HEK293 (cell line): Measurements from ENCODE around the gene KIF4A.

ENCODE experiments used
- CTCF ChIA-PET: fragments of 350-600 bp; formaldehyde crosslinking; extraction: SDS; loops from one replicate; lab custom pipeline; 2021; ENCODE audit warnings: antibody characterized with exemption; lab: Yijun Ruan, JAX
- POLR2A ChIA-PET: fragments of 300-600 bp; formaldehyde crosslinking; extraction: SDS; loops from one replicate; lab custom pipeline; 2020; ENCODE audit warnings: antibody characterized with exemption, inconsistent platforms; lab: Yijun Ruan, JAX
- H3K27ac ChIP-seq: fragments of 200-500 bp; sonication (Bioruptor generic); 2 replicates; pipeline ENCODE4 v1.5.1; 2014; ENCODE audit warnings: low read depth, low read length, control low read depth, inconsistent platforms; ENCODE audit errors: extremely low read depth
- H3K36me3 ChIP-seq, 2 experiments: fragments of 200-500 bp in 1 of 2; sonication (Bioruptor generic) in 1 of 2; 1 replicate in 1 of 2; 2 replicates in 1 of 2; pipeline ENCODE4 v1.5.1; 2014 to 2017; ENCODE audit warnings: inconsistent platforms in 2 of 2, low read length in 2 of 2; ENCODE audit not compliant: control insufficient read depth in 2 of 2, insufficient read depth in 1 of 2
- H3K4me1 ChIP-seq: fragments of 200-500 bp; sonication (Bioruptor generic); 2 replicates; pipeline ENCODE4 v1.5.1; 2014; ENCODE audit warnings: mild to moderate bottlenecking, low read length, inconsistent platforms; ENCODE audit not compliant: control insufficient read depth, insufficient read depth
- H3K4me3 ChIP-seq: 2 replicates; pipeline ENCODE4 v1.5.1; 2011; ENCODE audit warnings: low read depth, mild to moderate bottlenecking, control low read depth, low read length, moderate library complexity
- H3K9me3 ChIP-seq: fragments of 200-500 bp; sonication (Bioruptor generic); 2 replicates; pipeline ENCODE4 v1.5.1; 2014; ENCODE audit warnings: low read depth, low read length, inconsistent platforms; ENCODE audit not compliant: control insufficient read depth, insufficient read depth
- AEBP2 ChIP-seq: fragments of 450-650 bp; formaldehyde crosslinking; IDR thresholded peaks from 2 replicates; pipeline ENCODE4 v1.5.1; 2016; ENCODE audit warnings: missing biosample characterization, missing genetic modification characterization, borderline replicate concordance
- BCL11A ChIP-seq: fragments of 450-650 bp; formaldehyde crosslinking; IDR thresholded peaks from 2 replicates; pipeline ENCODE4 v1.5.1; 2016; ENCODE audit warnings: low read depth, missing biosample characterization, missing genetic modification characterization
- HOXA7 ChIP-seq: sonication (generic); formaldehyde crosslinking; IDR thresholded peaks from 2 replicates; pipeline ENCODE4 v1.8.1; 2022; ENCODE audit warnings: missing genetic modification reagents, borderline replicate concordance
- SP2 ChIP-seq: fragments of 450-650 bp; formaldehyde crosslinking; IDR thresholded peaks from 2 replicates; pipeline ENCODE4 v1.5.1; 2016; ENCODE audit warnings: missing biosample characterization, missing genetic modification characterization
- ZIC2 ChIP-seq: fragments of 450-650 bp; formaldehyde crosslinking; IDR thresholded peaks from 2 replicates; pipeline ENCODE4 v1.5.1; 2016; ENCODE audit warnings: missing biosample characterization, missing genetic modification characterization
- ZNF10 ChIP-seq: fragments of 450-650 bp; formaldehyde crosslinking; IDR thresholded peaks from 2 replicates; pipeline ENCODE4 v1.5.1; 2017; ENCODE audit warnings: missing biosample characterization, missing genetic modification characterization
- ZNF239 ChIP-seq: fragments of 450-650 bp; formaldehyde crosslinking; IDR thresholded peaks from 2 replicates; pipeline ENCODE4 v1.5.1; 2016; ENCODE audit warnings: missing biosample characterization, missing genetic modification characterization
- ZNF37A ChIP-seq: fragments of 450-650 bp; IDR thresholded peaks from 2 replicates; pipeline ENCODE4 v1.5.1; 2018; ENCODE audit warnings: missing biosample characterization, missing genetic modification characterization
- ZNF518A ChIP-seq: fragments of 450-650 bp; formaldehyde crosslinking; conservative IDR thresholded peaks from 2 replicates; pipeline ENCODE4 v1.5.1; 2016; ENCODE audit warnings: low read depth, missing biosample characterization, missing genetic modification characterization
- ZNF596 ChIP-seq: fragments of 450-650 bp; IDR thresholded peaks from 2 replicates; pipeline ENCODE4 v1.5.0; 2018; ENCODE audit warnings: missing biosample characterization, mild to moderate bottlenecking, missing genetic modification characterization, moderate library complexity
- ZNF654 ChIP-seq: fragments of 450-650 bp; formaldehyde crosslinking; IDR thresholded peaks from 2 replicates; pipeline ENCODE4 v1.5.1; 2016; ENCODE audit warnings: low read depth, missing biosample characterization, missing genetic modification characterization
- ZNF664 ChIP-seq: fragments of 450-650 bp; formaldehyde crosslinking; IDR thresholded peaks from 2 replicates; pipeline ENCODE4 v1.5.1; 2016; ENCODE audit warnings: missing biosample characterization, missing genetic modification characterization
- ZNF776 ChIP-seq: fragments of 450-650 bp; formaldehyde crosslinking; IDR thresholded peaks from 2 replicates; pipeline ENCODE4 v1.5.0; 2017; ENCODE audit warnings: missing biosample characterization, missing genetic modification characterization, borderline replicate concordance

Gene KIF4A

GRCh38 chrX:70424801-70425200, 134.9 kb downstream of the KIF4A start:
- no peak overlapping the region for H3K27ac ChIP-seq
- peaks cover 0 to 17% of the 10 kb centered on the region in 2 experiments; a peak in 1 of 3 replicates for H3K36me3 ChIP-seq
- H3K4me1 ChIP-seq, result no peaks in the 10 kb centered on the region
- POLR2A ChIA-PET, result no interaction called here
- CTCF ChIA-PET, result interaction anchor here (2.2 to 2.5 kb wide), 2 partner anchors 9 to 11 kb away, joined by 8 to 11 read pairs; no protein-coding TSS in a partner anchor
- no peaks in the 10 kb centered on the region for H3K9me3 ChIP-seq
- no peak overlapping the region for H3K4me3 ChIP-seq
- TF ChIP-seq AEBP2 (tag by site-specific recombination), result no peak
- no peak for TF ChIP-seq HOXA7 (CRISPR knock-in tag)
- no peak for TF ChIP-seq ZNF518A
- TF ChIP-seq ZNF596, result no peak
- no peak for TF ChIP-seq ZNF664 (tag by site-specific recombination)

DNA sequence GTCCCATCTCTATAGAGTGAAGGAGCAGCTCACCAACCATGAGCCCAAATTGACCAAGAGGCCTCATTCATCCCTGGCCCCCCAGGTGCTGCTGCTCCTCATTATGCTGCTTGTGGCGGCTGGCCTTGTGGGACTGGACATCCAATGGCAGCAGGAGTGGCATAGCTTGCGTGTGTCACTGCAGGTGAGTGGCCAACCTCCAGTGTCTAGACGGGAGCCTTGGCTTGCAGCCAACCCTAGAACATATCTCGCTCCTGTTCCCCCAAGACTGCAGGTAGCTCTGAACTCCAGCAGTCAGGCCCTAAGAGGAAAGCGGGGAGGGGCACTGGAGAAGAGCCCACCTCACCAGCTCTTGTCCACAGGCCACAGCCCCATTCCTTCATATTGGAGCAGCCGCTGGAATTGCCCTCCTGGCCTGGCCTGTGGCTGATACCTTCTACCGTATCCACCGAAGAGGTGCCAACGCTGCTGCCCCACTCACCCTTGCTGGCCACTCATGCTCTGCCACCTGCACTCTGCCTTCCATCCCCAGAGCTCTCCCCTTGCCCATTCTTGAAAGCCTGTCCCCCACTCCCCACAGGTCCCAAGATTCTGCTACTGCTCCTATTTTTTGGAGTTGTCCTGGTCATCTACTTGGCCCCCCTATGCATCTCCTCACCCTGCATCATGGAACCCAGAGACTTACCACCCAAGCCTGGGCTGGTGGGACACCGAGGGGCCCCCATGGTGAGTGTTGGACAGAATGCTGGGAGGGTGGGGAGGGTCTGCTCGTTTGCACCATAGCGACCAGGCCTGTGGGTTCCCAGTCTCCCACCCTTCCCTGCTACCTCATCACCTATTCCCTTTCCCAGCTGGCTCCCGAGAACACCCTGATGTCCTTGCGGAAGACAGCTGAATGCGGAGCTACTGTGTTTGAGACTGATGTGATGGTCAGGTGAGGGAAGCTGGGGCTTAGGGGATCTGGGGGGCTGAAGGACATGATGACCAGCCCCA, 136.7 kb downstream of the KIF4A start:
- CTCF ChIA-PET, result interaction anchor here (2.2 kb wide), 1 partner anchor 9 kb away, joined by 8 read pairs; no protein-coding TSS in a partner anchor

GRCh38 chrX:70427365-70427764, 137.5 kb downstream of the KIF4A start:
- Histone ChIP-seq H3K9me3 (no peaks in the 10 kb centered on the region), H3K27ac (no peak overlapping the region), H3K4me3 (no peak overlapping the region), H3K4me1 (no peaks in the 10 kb centered on the region), H3K36me3 (no peaks in the 10 kb centered on the region)
- POLR2A ChIA-PET, result no interaction called here
- CTCF ChIA-PET, result no interaction called here
- TF ChIP-seq SP2 (tag by site-specific recombination) (no peak), ZNF239 (tag by site-specific recombination) (no peak), BCL11A (tag by site-specific recombination) (no peak), HOXA7 (CRISPR knock-in tag) (no peak), ZNF37A (tag by site-specific recombination) (no peak)

More for the DNA sequence above, 136.7 kb downstream of the KIF4A start:
- Histone ChIP-seq H3K9me3 (no peaks in the 10 kb centered on the region), H3K27ac (no peak overlapping the region), H3K4me3 (no peak overlapping the region), H3K36me3 (no peaks in the 10 kb centered on the region), H3K4me1 (no peaks in the 10 kb centered on the region)
- no peak for TF ChIP-seq ZIC2
- TF ChIP-seq ZNF10 (tag by site-specific recombination), result no peak
- TF ChIP-seq AEBP2 (tag by site-specific recombination), result no peak
- TF ChIP-seq ZNF654 (tag by site-specific recombination), result no peak
- TF ChIP-seq ZNF596, result no peak
- TF ChIP-seq ZNF776, result no peak
- POLR2A ChIA-PET, result no interaction called here
